CD4-positive, CD25-positive, alpha-beta regulatory T cell (primary cell): ENCODE measurements around the gene PRDX3. TPM values are rescaled to one million over a fixed set of nuclear protein-coding genes. Genes with fewer than 3 reads are reported as not detected.
"Not testable (repeated sequence)": the region's sequence is repeated elsewhere in the genome, so short reads cannot be mapped to it uniquely, and the experiment has no call there.

Experiments used
- ATAC-seq, 2 donors: fragments of 150-1000 bp; cut with Tn5 transposase; one replicate each; pipeline ENCODE4 v1.10.0; 2021; ENCODE audit warnings: low read depth in 2 of 2, moderate number of reproducible peaks in 2 of 2, moderate library complexity in 1 of 2
- DNase-seq, 3 donors: peaks; one replicate each; pipeline versions ENCODE4 v3.0.0 to v3.0.0-alpha.2; 2012 to 2022; ENCODE audit warnings: mixed read lengths in 1 of 3
- H3K27ac ChIP-seq: one replicate; pipeline ENCODE4 v1.7.0; 2013; ENCODE audit warnings: mild to moderate bottlenecking, low read length; ENCODE audit not compliant: insufficient read depth, poor library complexity, severe bottlenecking
- H3K27me3 ChIP-seq: one replicate; pipeline ENCODE4 v1.7.0; 2013; ENCODE audit warnings: low read length; ENCODE audit not compliant: control insufficient read depth, insufficient read depth
- H3K36me3 ChIP-seq: one replicate; pipeline ENCODE4 v1.7.0; 2013; ENCODE audit warnings: mild to moderate bottlenecking, low read length, moderate library complexity; ENCODE audit not compliant: control insufficient read depth, insufficient read depth
- H3K4me1 ChIP-seq: 2 replicates; pipeline ENCODE4 v1.7.0; 2013; ENCODE audit warnings: mild to moderate bottlenecking, low read length; ENCODE audit not compliant: insufficient read depth, control insufficient read depth, poor library complexity, severe bottlenecking
- H3K4me3 ChIP-seq: one replicate; pipeline ENCODE4 v1.7.0; 2013; ENCODE audit warnings: low read depth, mild to moderate bottlenecking, low read length, moderate library complexity
- H3K9me3 ChIP-seq, 2 experiments: 1 replicate in 1 of 2; 2 replicates in 1 of 2; pipeline ENCODE4 v1.7.0; 2013; ENCODE audit warnings: low read length in 2 of 2, mild to moderate bottlenecking in 1 of 2, moderate library complexity in 1 of 2; ENCODE audit not compliant: control insufficient read depth in 2 of 2
- H3K27ac Mint-ChIP-seq, 3 donors: one replicate each; pipeline ENCODE4 v1.8.0; 2020 to 2022; ENCODE audit warnings: mild to moderate bottlenecking in 3 of 3, mixed read lengths in 3 of 3, moderate library complexity in 2 of 3
- H3K27me3 Mint-ChIP-seq: one replicate; pipeline ENCODE4 v1.8.0; 2022; ENCODE audit warnings: mild to moderate bottlenecking, mixed read lengths
- H3K36me3 Mint-ChIP-seq: one replicate; pipeline ENCODE4 v1.8.0; 2020; ENCODE audit warnings: mixed read lengths
- H3K4me1 Mint-ChIP-seq, 4 donors: one replicate each; pipeline ENCODE4 v1.8.0; 2020 to 2022; ENCODE audit warnings: mixed read lengths in 4 of 4, mild to moderate bottlenecking in 1 of 4
- H3K4me3 Mint-ChIP-seq, 4 donors: one replicate each; pipeline ENCODE4 v1.8.0; 2020 to 2022; ENCODE audit warnings: mild to moderate bottlenecking in 4 of 4, mixed read lengths in 4 of 4, moderate library complexity in 3 of 4
- H3K9me3 Mint-ChIP-seq, 7 donors: one replicate each; pipeline ENCODE4 v1.8.0; 2020 to 2022; ENCODE audit warnings: mixed read lengths in 7 of 7, mild to moderate bottlenecking in 3 of 7, moderate library complexity in 2 of 7
- polyA plus RNA-seq, 4 donors: library from polyadenylated mRNA; unstranded; fragments of 300-500 nt; fragmentation: Illumina TruSeq; gene quantifications; one replicate each; pipeline ENCODE4 v1.2.3, GENCODE V29; 2021
- total RNA-seq: library from RNA; stranded (reverse); gene quantifications from one replicate; pipeline ENCODE4 v1.2.3, GENCODE V29; 2022

PRDX3 gene
- total and polyA plus RNA-seq, 5 donors from 2014 or later, result 22.5 to 140 (median 126) TPM

- no peaks in the 10 kb centered on the region for H3K36me3 Mint-ChIP-seq
- H3K4me1 Mint-ChIP-seq, result peaks cover 4 to 11% (median 7%) of the 10 kb centered on the region in 4 donors
These were observed 12.6 kb upstream of the PRDX3 start for GRCh38 chr10:119190954-119191785.

GRCh38 chr10:119190353-119190752 is 11.7 kb upstream of the PRDX3 start:
- Histone ChIP-seq H3K9me3 (no peaks in the 10 kb centered on the region), H3K27ac (no peak overlapping the region), H3K4me1 (peaks cover 6% of the 10 kb centered on the region), H3K36me3 (no peaks in the 10 kb centered on the region), H3K27me3 (no peaks in the 10 kb centered on the region), H3K4me3 (no peak overlapping the region)
- Mint-ChIP-seq H3K27ac (no peak overlapping the region), H3K4me1 (peaks cover 4 to 11% (median 7%) of the 10 kb centered on the region in 4 donors), H3K4me3 (no peak overlapping the region), H3K9me3 (no peaks in the 10 kb centered on the region), H3K36me3 (no peaks in the 10 kb centered on the region), H3K27me3 (no peaks in the 10 kb centered on the region)
- no peak for ATAC-seq
- no peak for DNase-seq

More at GRCh38 chr10:119190954-119191785, 12.6 kb upstream of the PRDX3 start:
- DNase-seq (no peak), ATAC-seq (no peak)
- Mint-ChIP-seq H3K9me3 (no peaks in the 10 kb centered on the region), H3K27ac (peak overlapping the region in 1 of 3 donors; percentile 35), H3K27me3 (no peaks in the 10 kb centered on the region), H3K4me3 (no peak overlapping the region)
- H3K4me3 ChIP-seq, result no peak overlapping the region
- H3K4me1 ChIP-seq, result peaks cover 6% of the 10 kb centered on the region
- H3K27ac ChIP-seq, result no peak overlapping the region
- H3K9me3 ChIP-seq, result no peaks in the 10 kb centered on the region
- no peaks in the 10 kb centered on the region for H3K36me3 ChIP-seq
- no peaks in the 10 kb centered on the region for H3K27me3 ChIP-seq

- Mint-ChIP-seq H3K36me3 (no peaks in the 10 kb centered on the region), H3K4me1 (peaks cover 4 to 11% (median 7%) of the 10 kb centered on the region in 4 donors), H3K27me3 (no peaks in the 10 kb centered on the region), H3K9me3 (no peaks in the 10 kb centered on the region), H3K4me3 (no peak overlapping the region), H3K27ac (no peak overlapping the region)
- DNase-seq (no peak), ATAC-seq (no peak)
- Histone ChIP-seq H3K27me3 (no peaks in the 10 kb centered on the region), H3K4me3 (no peak overlapping the region), H3K27ac (no peak overlapping the region), H3K9me3 (no peaks in the 10 kb centered on the region), H3K36me3 (no peaks in the 10 kb centered on the region), H3K4me1 (peaks cover 6% of the 10 kb centered on the region)
These were observed 11.2 kb upstream of the PRDX3 start for GRCh38 chr10:119189811-119190282.

DNA sequence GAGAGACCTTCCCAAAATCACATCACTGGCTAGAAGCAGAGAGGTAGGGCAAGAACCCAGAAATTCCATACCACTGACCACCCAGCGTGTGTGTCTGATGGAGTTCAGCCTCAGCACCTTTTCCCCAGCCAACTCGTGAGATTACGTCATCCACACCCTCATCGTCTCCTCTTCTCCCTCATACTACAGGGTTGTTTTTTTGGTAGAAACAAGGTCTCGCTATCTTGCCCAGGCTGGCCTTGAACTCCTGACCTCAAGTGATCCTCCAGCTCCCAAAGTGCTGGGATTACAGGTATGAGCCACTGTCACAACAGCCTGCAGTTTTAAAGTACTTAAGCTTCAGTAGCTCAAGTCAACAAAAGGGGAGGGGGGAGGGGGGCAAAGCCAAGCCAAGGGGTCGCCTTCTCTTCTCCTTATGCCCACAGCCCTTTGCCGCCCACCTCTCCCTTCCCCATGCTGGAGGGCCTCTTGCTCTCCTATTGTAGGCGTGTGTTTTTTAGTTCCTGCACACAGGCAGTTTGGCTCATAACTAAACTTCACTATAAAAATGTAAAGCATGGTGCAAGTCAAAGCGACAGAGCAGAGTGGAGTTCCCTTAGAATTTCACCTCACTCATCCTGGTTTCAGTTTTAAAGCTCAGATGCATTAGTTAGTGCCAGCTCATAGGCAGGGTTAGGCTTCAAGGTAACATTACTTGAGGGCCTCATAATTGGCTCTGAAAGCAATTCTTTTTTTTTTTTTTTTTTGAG is 5.2 kb upstream of the PRDX3 start:
- ATAC-seq (no peak), DNase-seq (peak in 1 of 3 donors; percentile 26)
- H3K36me3 ChIP-seq, result no peaks in the 10 kb centered on the region
- H3K9me3 Mint-ChIP-seq, result no peaks in the 10 kb centered on the region
- peak overlapping the region in 1 of 3 donors; percentile 43 for H3K27ac Mint-ChIP-seq
- no peaks in the 10 kb centered on the region for H3K27me3 Mint-ChIP-seq
- no peaks in the 10 kb centered on the region for H3K36me3 Mint-ChIP-seq
- no peaks in the 10 kb centered on the region for H3K9me3 ChIP-seq
- H3K4me3 Mint-ChIP-seq, result peak overlapping the region in 2 of 4 donors; percentile 71 to 85
- peaks cover 2 to 14% (median 6%) of the 10 kb centered on the region in 4 donors for H3K4me1 Mint-ChIP-seq
- no peak overlapping the region for H3K27ac ChIP-seq
- no peak overlapping the region for H3K4me3 ChIP-seq
- peaks cover 6% of the 10 kb centered on the region for H3K4me1 ChIP-seq
- no peaks in the 10 kb centered on the region for H3K27me3 ChIP-seq

- H3K36me3 ChIP-seq, H3K27ac Mint-ChIP-seq, ATAC-seq, H3K4me3 ChIP-seq, H3K4me3 Mint-ChIP-seq, H3K27ac ChIP-seq, DNase-seq, H3K27me3 Mint-ChIP-seq, H3K9me3 Mint-ChIP-seq, H3K36me3 Mint-ChIP-seq, H3K9me3 ChIP-seq, H3K27me3 ChIP-seq: not testable (repeated sequence)
- H3K4me1 ChIP-seq, result peaks cover 30% of the 10 kb centered on the region
- peaks cover 5 to 35% (median 22%) of the 10 kb centered on the region in 4 donors for H3K4me1 Mint-ChIP-seq
These were observed 2.3 kb upstream of the PRDX3 start for GRCh38 chr10:119180850-119181400.

DNA sequence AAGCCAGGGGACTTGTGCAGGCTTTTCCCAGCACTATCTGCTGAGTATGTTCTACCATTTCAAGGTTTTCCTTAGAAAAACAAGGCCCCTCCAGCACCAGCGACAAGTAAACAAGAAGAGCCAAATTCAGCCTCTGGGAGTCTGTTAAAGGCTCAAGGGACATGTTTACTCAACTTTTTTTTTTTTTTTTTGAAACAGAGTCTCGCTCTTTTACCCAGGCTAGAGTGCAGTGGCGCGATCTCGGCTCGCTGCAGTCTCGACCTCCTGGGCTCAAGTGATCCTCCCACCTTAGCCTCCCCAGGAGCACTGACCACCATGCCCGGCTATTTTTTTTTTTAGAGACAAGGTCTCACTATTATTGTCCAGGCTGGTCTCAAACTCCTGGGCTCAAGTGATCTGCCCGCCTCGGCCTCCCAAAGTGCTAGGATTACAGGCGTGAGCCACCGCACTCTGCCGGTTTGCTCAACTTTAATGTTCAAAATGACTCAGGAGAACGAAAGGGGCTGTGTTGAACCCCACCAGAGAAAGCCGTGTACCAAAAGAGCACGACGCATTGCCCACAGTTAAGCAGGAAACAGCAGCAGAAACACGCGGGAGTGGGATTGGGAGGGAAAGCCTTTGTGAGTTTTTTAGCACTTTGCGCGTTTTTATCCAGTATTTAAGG is 772 bp downstream of the PRDX3 start:
- Histone ChIP-seq H3K4me3 (peak overlapping the region; percentile 98), H3K27me3 (no peaks in the 10 kb centered on the region), H3K36me3 (peaks cover 14% of the 10 kb centered on the region), H3K27ac (peak overlapping the region; percentile 75), H3K9me3 (no peaks in the 10 kb centered on the region), H3K4me1 (peaks cover 30% of the 10 kb centered on the region)
- Mint-ChIP-seq H3K27ac (peak overlapping the region; percentile 92 to 99 (median 93)), H3K36me3 (peaks cover 11% of the 10 kb centered on the region), H3K4me3 (peak overlapping the region; percentile 96 to 99 (median 98)), H3K4me1 (peaks cover 10 to 44% (median 31%) of the 10 kb centered on the region in 4 donors), H3K27me3 (no peaks in the 10 kb centered on the region), H3K9me3 (peaks cover 0 to 1% (median 0%) of the 10 kb centered on the region in 7 donors)
- DNase-seq (no peak), ATAC-seq (peak in 1 of 2 donors; percentile 10)

DNA sequence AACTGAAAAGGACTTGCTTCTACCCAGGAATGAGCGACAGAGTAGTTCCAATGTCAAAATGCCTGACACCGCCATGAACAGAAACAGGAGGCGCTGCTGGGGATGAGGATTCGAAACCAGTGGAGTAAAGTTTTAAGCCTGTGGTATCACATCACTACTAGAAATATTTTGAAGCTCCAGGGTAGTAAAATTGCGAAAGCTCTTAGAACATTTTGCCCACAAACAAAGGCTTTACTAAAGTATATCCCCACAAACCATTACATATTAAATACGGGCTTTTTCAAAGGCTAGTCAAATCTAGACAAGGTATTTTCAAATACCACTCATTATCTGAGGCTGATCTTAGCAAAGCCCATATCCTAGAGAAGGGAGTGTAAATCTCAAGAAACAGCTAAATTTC is 2.4 kb downstream of the PRDX3 start:
- H3K27me3 ChIP-seq, result no peaks in the 10 kb centered on the region

More for the DNA sequence above, 2.4 kb downstream of the PRDX3 start:
- H3K4me3 ChIP-seq, result no peak overlapping the region
- peaks cover 16% of the 10 kb centered on the region for H3K36me3 Mint-ChIP-seq
- H3K9me3 Mint-ChIP-seq, result peaks cover 0 to 1% (median 0%) of the 10 kb centered on the region in 7 donors
- DNase-seq, result no peak
- peak overlapping the region; percentile 59 to 99 (median 98) for H3K4me3 Mint-ChIP-seq
- H3K4me1 Mint-ChIP-seq, result peaks cover 10 to 46% (median 31%) of the 10 kb centered on the region in 4 donors
- H3K27me3 Mint-ChIP-seq, result no peaks in the 10 kb centered on the region
- peaks cover 30% of the 10 kb centered on the region for H3K4me1 ChIP-seq
- H3K27ac ChIP-seq, result no peak overlapping the region
- no peaks in the 10 kb centered on the region for H3K9me3 ChIP-seq
- peak overlapping the region in 1 of 3 donors; percentile 72 for H3K27ac Mint-ChIP-seq
- H3K36me3 ChIP-seq, result peaks cover 30% of the 10 kb centered on the region
- ATAC-seq, result no peak
